GM12874 (cell line): Measurements from ENCODE around the gene BTF3.
A peak's percentile ranks its signal among the peaks of the same experiment; 100 is the strongest.

Experiments
- TF ChIP-seq, protein P1 (sequence below): IDR thresholded peaks from 2 replicates; pipeline ENCODE4 v1.5.1; 2011; ENCODE audit warnings: low read depth, mild to moderate bottlenecking, control low read depth, low read length, moderate library complexity; ENCODE audit not compliant: insufficient read depth

The BTF3 gene

DNA sequence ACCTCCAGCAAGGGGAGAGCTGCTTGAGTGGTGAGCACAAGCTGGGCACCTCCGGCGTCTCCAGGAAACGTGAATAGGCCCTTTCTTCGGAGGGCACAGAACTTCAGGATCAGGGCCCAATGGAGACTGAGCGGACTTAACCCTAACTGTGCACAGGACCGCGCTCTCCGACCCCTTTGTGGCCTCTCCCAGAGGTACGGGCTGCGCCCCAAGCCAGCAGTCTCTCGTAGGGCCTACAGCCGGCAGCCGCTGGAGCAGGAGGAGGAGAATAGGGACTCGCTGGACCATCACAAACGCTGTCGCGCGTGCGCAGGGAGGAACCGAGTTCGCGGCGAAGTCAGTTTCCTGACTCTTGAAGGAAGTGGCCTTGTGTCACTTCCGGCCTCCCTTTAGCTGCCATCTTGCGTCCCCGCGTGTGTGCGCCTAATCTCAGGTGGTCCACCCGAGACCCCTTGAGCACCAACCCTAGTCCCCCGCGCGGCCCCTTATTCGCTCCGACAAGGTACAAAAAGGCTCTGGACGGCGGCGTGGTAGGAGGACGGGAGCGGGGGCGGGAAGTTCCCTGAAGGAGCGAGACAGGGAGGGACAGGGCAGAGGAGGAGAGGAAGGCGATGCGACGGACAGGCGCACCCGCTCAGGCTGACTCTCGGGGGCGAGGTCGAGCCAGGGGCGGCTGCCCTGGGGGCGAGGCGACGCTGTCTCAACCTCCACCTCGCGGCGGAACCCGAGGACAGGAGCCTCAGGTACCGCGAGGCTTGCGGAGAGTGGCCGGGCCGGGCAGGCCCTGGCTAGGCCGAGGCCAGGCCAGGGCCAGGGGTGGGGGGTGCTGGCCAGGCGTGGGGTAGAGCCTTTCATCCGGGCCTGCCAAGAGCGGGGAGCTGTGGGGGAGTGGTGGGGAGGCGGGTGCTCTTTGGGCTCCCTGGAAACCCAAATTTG, at the start of gene BTF3:
BTF3 (plus strand) TSS at position 386 of the 936 bp plus-strand sequence; CDS start at position 612, 226 bp downstream.
- TF ChIP-seq, protein P1, sequence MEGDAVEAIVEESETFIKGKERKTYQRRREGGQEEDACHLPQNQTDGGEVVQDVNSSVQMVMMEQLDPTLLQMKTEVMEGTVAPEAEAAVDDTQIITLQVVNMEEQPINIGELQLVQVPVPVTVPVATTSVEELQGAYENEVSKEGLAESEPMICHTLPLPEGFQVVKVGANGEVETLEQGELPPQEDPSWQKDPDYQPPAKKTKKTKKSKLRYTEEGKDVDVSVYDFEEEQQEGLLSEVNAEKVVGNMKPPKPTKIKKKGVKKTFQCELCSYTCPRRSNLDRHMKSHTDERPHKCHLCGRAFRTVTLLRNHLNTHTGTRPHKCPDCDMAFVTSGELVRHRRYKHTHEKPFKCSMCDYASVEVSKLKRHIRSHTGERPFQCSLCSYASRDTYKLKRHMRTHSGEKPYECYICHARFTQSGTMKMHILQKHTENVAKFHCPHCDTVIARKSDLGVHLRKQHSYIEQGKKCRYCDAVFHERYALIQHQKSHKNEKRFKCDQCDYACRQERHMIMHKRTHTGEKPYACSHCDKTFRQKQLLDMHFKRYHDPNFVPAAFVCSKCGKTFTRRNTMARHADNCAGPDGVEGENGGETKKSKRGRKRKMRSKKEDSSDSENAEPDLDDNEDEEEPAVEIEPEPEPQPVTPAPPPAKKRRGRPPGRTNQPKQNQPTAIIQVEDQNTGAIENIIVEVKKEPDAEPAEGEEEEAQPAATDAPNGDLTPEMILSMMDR, result no peak

- TF ChIP-seq, protein P1, result no peak
Observed at GRCh38 chr5:73448463-73449136, 49.6 kb upstream of the BTF3 start, which contains the start of gene FOXD1. FOXD1 (minus strand) TSS chr5:73448777; CDS start chr5:73448362, 415 bp downstream.

DNA sequence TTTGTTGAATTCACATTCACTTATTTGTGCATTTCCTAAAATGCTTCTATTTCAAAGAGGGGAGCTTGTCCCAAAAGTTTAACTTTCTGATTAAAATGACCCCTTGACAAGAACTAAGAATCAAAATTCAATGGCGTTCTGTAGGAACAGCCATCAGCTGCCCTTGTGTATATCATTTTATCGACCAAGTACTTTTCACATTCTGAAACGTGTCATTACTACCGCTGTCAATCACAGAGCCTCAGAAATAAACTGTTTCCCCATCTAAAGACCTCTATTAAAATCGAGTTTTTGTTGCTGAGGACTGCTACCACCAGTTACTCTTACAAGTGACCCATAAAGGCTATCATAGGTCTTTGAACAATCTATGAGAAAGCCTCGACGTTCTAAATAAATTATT, 48.1 kb upstream of the BTF3 start:
- TF ChIP-seq, protein P1, result no peak

- TF ChIP-seq, protein P1, result no peak
Observed at GRCh38 chr5:73450672-73451223, 47.5 kb upstream of the BTF3 start.

DNA sequence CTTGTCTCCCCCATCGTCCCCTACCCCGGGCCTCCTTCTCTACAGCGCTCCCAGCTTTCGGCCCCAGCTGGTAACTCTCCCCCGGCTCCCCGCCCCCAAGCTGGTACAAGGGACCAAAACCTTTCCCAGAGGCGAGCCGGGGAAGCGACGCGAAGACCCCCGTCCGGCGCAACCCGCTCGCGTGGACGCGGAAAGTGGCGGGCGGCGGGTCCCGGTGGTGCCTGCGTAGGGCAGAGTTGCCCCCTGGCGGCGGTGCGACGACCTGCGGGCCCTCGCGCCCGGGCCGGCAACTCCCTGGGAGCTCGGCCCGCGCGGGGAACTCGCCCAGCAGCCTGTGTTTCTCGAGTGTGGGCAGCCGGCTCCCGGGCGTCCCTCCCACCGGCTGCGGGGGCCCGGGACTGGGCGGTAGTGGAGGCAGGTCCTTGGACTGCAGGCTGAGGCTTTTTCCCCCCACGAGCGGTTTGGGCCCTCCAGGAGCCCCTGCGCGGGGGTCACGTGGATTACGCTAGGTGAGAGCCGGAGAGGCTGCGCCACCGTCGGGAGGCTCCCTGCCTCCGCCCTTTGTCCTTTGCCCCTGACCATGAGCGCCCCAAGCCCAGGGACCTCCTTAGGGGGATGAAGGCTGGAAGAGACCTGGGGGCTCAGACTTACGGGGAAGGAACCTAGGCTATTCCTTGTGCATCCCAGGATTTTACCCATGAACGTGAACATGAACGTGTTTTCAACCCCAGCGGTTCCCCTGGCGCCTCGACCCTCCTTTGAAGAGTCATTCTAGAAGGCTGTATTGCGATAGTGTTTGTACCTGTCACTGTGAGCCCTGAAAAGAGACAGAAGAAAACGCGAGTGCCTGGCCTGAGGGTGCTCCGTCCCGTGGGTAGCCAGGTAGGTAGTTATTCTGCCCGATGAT, 46.8 kb upstream of the BTF3 start:
- TF ChIP-seq, protein P1, result peak; percentile 91

DNA sequence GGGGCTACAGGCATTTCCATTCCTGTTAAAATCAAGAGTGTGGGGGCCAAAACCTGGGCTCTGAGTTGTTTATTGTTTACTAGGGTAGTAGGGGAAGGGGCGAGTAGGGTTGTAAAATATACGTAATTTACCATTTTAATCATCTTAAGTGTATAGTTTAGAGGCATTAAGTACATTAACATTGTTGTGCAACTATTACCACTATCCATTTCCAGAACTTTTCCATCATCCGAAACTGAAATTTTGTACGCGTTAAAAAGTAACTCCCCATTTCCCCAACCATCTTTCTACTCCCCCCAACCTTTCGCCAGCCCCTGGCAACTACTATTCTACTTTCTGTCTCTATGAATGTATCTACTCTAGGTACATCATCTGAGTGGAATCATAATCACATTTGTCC, 46.0 kb upstream of the BTF3 start:
- TF ChIP-seq, protein P1, result no peak
